CD8-positive, alpha-beta memory T cell (primary cell): ENCODE results near the gene SH2B3. TPM values are rescaled to one million over a fixed set of nuclear protein-coding genes. Genes with fewer than 3 reads are reported as not detected.
"Not testable (repeated sequence)": the region's sequence is repeated elsewhere in the genome, so short reads cannot be mapped to it uniquely, and the experiment has no call there.

Source experiments
- CTCF ChIA-PET: fragments of 350-600 bp; sonication (Branson Sonifier 250); formaldehyde crosslinking; loops from one replicate; lab custom pipeline; 2021; ENCODE audit warnings: antibody characterized with exemption; lab: Charles Lee
- POLR2A ChIA-PET: fragments of 350-600 bp; sonication (Branson Sonifier 250); formaldehyde crosslinking; loops from one replicate; lab custom pipeline; 2021; ENCODE audit warnings: antibody characterized with exemption; lab: Charles Lee
- DNase-seq, 5 donors: peaks; one replicate each; pipeline versions ENCODE4 v3.0.0 to v3.0.0-alpha.2; 2020 to 2022; ENCODE audit warnings: mixed read lengths in 1 of 5
- H3K27ac ChIP-seq: one replicate; pipeline ENCODE4 v1.7.0; 2013; ENCODE audit warnings: low read depth, mild to moderate bottlenecking, low read length, moderate library complexity
- H3K27me3 ChIP-seq: 2 replicates; pipeline ENCODE4 v1.7.0; 2013; ENCODE audit warnings: low read length, mild to moderate bottlenecking; ENCODE audit not compliant: insufficient read depth, poor library complexity, severe bottlenecking
- H3K36me3 ChIP-seq: 2 replicates; pipeline ENCODE4 v1.7.0; 2013; ENCODE audit warnings: mild to moderate bottlenecking, low read length, moderate library complexity; ENCODE audit not compliant: insufficient read depth
- H3K4me1 ChIP-seq: 2 replicates; pipeline ENCODE4 v1.7.0; 2013; ENCODE audit warnings: mild to moderate bottlenecking, low read length, moderate library complexity; ENCODE audit not compliant: insufficient read depth
- H3K4me3 ChIP-seq: 2 replicates; pipeline ENCODE4 v1.7.0; 2013; ENCODE audit warnings: mild to moderate bottlenecking, low read length
- H3K9me3 ChIP-seq: 2 replicates; pipeline ENCODE4 v1.7.0; 2013; ENCODE audit warnings: mild to moderate bottlenecking, low read length
- H3K27ac Mint-ChIP-seq, 8 donors: one replicate each; pipeline ENCODE4 v1.8.0; 2020 to 2021; ENCODE audit warnings: mixed read lengths in 8 of 8, mild to moderate bottlenecking in 6 of 8, inconsistent platforms in 3 of 8, moderate library complexity in 3 of 8
- H3K27me3 Mint-ChIP-seq, 2 donors: one replicate each; pipeline ENCODE4 v1.8.0; 2020 to 2021; ENCODE audit warnings: mixed read lengths in 2 of 2, mild to moderate bottlenecking in 1 of 2, moderate library complexity in 1 of 2
- H3K36me3 Mint-ChIP-seq, 3 donors: one replicate each; pipeline ENCODE4 v1.8.0; 2020 to 2021; ENCODE audit warnings: mixed read lengths in 3 of 3, inconsistent platforms in 1 of 3, mild to moderate bottlenecking in 1 of 3
- H3K4me1 Mint-ChIP-seq, 3 donors: one replicate each; pipeline ENCODE4 v1.8.0; 2020 to 2021; ENCODE audit warnings: mixed read lengths in 3 of 3, inconsistent platforms in 1 of 3, mild to moderate bottlenecking in 1 of 3
- H3K4me3 Mint-ChIP-seq, 7 donors: one replicate each; pipeline ENCODE4 v1.8.0; 2020 to 2021; ENCODE audit warnings: mixed read lengths in 7 of 7, mild to moderate bottlenecking in 6 of 7, moderate library complexity in 4 of 7, inconsistent platforms in 2 of 7
- H3K9me3 Mint-ChIP-seq, 5 donors: one replicate each; pipeline ENCODE4 v1.8.0; 2020 to 2022; ENCODE audit warnings: mixed read lengths in 5 of 5, mild to moderate bottlenecking in 3 of 5, moderate library complexity in 2 of 5, inconsistent platforms in 1 of 5
- polyA plus RNA-seq: library from polyadenylated mRNA; unstranded; fragments of 300-500 nt; fragmentation: Illumina TruSeq; gene quantifications from one replicate; pipeline ENCODE4 v1.2.3, GENCODE V29; 2021
- total RNA-seq, 2 experiments: library from RNA; stranded (reverse); gene quantifications; one replicate each; pipeline ENCODE4 v1.2.3, GENCODE V29; 2021

Gene SH2B3
- total and polyA plus RNA-seq, 3 experiments from 2014 or later: 11.1 to 48.9 (median 46.8) TPM

- no peak overlapping the region for H3K4me3 Mint-ChIP-seq
- Histone ChIP-seq H3K4me3 (no peak overlapping the region), H3K27ac (no peak overlapping the region), H3K36me3 (peaks cover 25% of the 10 kb centered on the region), H3K27me3 (no peaks in the 10 kb centered on the region), H3K4me1 (peaks cover 10% of the 10 kb centered on the region), H3K9me3 (no peaks in the 10 kb centered on the region)
- CTCF ChIA-PET: interaction anchor here (12.6 to 31.7 kb wide), 2 partner anchors 16 to 52 kb away, joined by 218 to 1032 read pairs; partner anchors contain the start of gene SH2B3
- H3K4me1 Mint-ChIP-seq: peaks cover 32 to 33% (median 33%) of the 10 kb centered on the region in 3 donors
- H3K36me3 Mint-ChIP-seq: peaks cover 0 to 65% (median 11%) of the 10 kb centered on the region in 3 donors
- no peaks in the 10 kb centered on the region for H3K27me3 Mint-ChIP-seq
- no peak for DNase-seq
- H3K27ac Mint-ChIP-seq: peak overlapping the region; percentile 10 to 92 (median 78)
- POLR2A ChIA-PET: interaction anchor here (0.7 kb wide), 1 partner anchor 73 kb away, joined by 3 read pairs; no protein-coding TSS in a partner anchor
- H3K9me3 Mint-ChIP-seq: no peaks in the 10 kb centered on the region
These were observed 49.2 kb downstream of the SH2B3 start for GRCh38 chr12:111454716-111455447.

DNA sequence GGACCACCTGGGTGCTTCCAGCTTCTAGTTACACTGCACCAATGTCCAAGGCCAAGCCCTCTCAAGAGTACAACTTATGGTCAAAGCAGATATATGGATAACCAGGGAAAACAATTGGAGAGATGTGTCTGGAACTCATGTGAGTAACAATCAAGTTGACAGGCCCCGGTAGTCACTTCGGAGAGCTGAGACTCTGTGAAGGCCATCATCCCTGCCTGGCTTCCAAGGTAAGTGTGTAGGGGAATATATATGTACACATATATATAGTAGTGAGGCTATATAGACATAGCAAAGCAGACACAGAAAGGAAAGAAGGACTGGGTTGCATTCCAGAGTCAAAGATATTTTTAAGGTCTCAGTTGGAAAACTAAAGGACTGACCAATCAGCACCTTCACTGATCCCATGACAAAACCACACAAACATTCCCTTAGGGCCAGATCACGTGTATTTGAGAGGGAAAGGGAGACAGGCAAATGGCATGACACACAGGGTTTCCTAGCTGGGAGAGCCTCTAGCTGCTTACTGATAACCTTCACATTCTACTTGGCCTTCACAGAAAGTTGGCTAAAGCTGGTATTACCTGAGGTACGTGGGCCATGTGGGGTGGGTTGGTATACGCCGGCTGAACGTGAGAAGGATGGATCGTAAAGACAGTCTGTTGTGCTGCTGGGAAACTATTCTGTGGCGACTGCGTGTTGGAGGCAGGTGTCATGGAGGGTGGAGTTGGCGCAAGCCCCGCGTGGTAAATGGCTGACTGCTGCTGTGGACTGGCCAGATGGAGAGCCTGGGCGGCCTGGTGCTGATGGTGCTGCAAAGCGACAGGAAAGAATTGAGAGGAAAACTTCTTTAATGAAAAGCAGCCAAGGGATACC lies 50.0 kb downstream of the SH2B3 start:
- Mint-ChIP-seq H3K36me3 (peaks cover 0 to 60% (median 11%) of the 10 kb centered on the region in 3 donors), H3K27ac (peak overlapping the region in 7 of 8 donors; percentile 34 to 88 (median 78)), H3K27me3 (no peaks in the 10 kb centered on the region), H3K9me3 (no peaks in the 10 kb centered on the region), H3K4me1 (peaks cover 26 to 29% (median 27%) of the 10 kb centered on the region in 3 donors), H3K4me3 (no peak overlapping the region)
- Histone ChIP-seq H3K9me3 (no peaks in the 10 kb centered on the region), H3K27me3 (no peaks in the 10 kb centered on the region), H3K4me1 (peaks cover 6% of the 10 kb centered on the region), H3K27ac (no peak overlapping the region), H3K4me3 (no peak overlapping the region), H3K36me3 (peaks cover 19% of the 10 kb centered on the region)
- ChIA-PET CTCF (interaction anchor here (0.9 to 31.7 kb wide), 4 partner anchors 17 to 53 kb away, joined by 3 to 1032 read pairs (median 110); partner anchors contain the start of gene SH2B3), POLR2A (no interaction called here)
- no peak for DNase-seq

- no peak for DNase-seq
- Mint-ChIP-seq H3K4me1 (peaks cover 14 to 16% (median 15%) of the 10 kb centered on the region in 3 donors), H3K27ac (peak overlapping the region in 3 of 8 donors; percentile 32 to 63 (median 32)), H3K9me3 (no peaks in the 10 kb centered on the region), H3K27me3 (no peaks in the 10 kb centered on the region), H3K4me3 (no peak overlapping the region), H3K36me3 (peaks cover 0 to 50% (median 5%) of the 10 kb centered on the region in 3 donors)
- Histone ChIP-seq H3K36me3 (peaks cover 15% of the 10 kb centered on the region), H3K27me3 (no peaks in the 10 kb centered on the region), H3K4me3 (no peak overlapping the region), H3K4me1 (no peaks in the 10 kb centered on the region), H3K27ac (no peak overlapping the region), H3K9me3 (no peaks in the 10 kb centered on the region)
- ChIA-PET POLR2A (no interaction called here), CTCF (interaction anchor here (0.9 to 31.7 kb wide), 3 partner anchors 20 to 54 kb away, joined by 3 to 1032 read pairs (median 3); partner anchors contain the start of gene SH2B3)
These were observed 51.3 kb downstream of the SH2B3 start for GRCh38 chr12:111457071-111457470.

GRCh38 chr12:111457577-111457976 lies 51.9 kb downstream of the SH2B3 start:
- Mint-ChIP-seq H3K27ac (peak overlapping the region in 1 of 8 donors; percentile 32), H3K9me3 (no peaks in the 10 kb centered on the region), H3K4me1 (peaks cover 14 to 20% (median 15%) of the 10 kb centered on the region in 3 donors), H3K36me3 (peaks cover 0 to 51% (median 5%) of the 10 kb centered on the region in 3 donors), H3K27me3 (no peaks in the 10 kb centered on the region), H3K4me3 (no peak overlapping the region)
- no peak for DNase-seq
- H3K4me3 ChIP-seq: no peak overlapping the region
- no peak overlapping the region for H3K27ac ChIP-seq
- POLR2A ChIA-PET: no interaction called here
- H3K36me3 ChIP-seq: peaks cover 15% of the 10 kb centered on the region
- no peaks in the 10 kb centered on the region for H3K4me1 ChIP-seq
- H3K27me3 ChIP-seq: no peaks in the 10 kb centered on the region
- CTCF ChIA-PET: interaction anchor here (31.7 kb wide), 1 partner anchor 55 kb away, joined by 1032 read pairs; the partner anchor contains the start of gene SH2B3
- H3K9me3 ChIP-seq: no peaks in the 10 kb centered on the region

- peaks cover 0 to 48% (median 4%) of the 10 kb centered on the region in 3 donors for H3K36me3 Mint-ChIP-seq
- H3K27ac ChIP-seq: no peak overlapping the region
- no peak for DNase-seq
- POLR2A ChIA-PET: no interaction called here
- H3K36me3 ChIP-seq: peaks cover 15% of the 10 kb centered on the region
- H3K27me3 ChIP-seq: no peaks in the 10 kb centered on the region
- no peaks in the 10 kb centered on the region for H3K9me3 ChIP-seq
- no peaks in the 10 kb centered on the region for H3K27me3 Mint-ChIP-seq
- no peak overlapping the region for H3K4me3 ChIP-seq
- peak overlapping the region in 2 of 8 donors; percentile 0 to 22 for H3K27ac Mint-ChIP-seq
- peaks cover 14 to 20% (median 15%) of the 10 kb centered on the region in 3 donors for H3K4me1 Mint-ChIP-seq
- H3K4me3 Mint-ChIP-seq: no peak overlapping the region
- no peaks in the 10 kb centered on the region for H3K4me1 ChIP-seq
- CTCF ChIA-PET: interaction anchor here (31.7 kb wide), 1 partner anchor 56 kb away, joined by 1032 read pairs; the partner anchor contains the start of gene SH2B3
- no peaks in the 10 kb centered on the region for H3K9me3 Mint-ChIP-seq
These were observed 52.9 kb downstream of the SH2B3 start for GRCh38 chr12:111458546-111459172.

GRCh38 chr12:111460111-111460510 lies 54.4 kb downstream of the SH2B3 start:
- DNase-seq, H3K27ac ChIP-seq, H3K27me3 ChIP-seq, H3K27me3 Mint-ChIP-seq, H3K9me3 ChIP-seq, H3K9me3 Mint-ChIP-seq, H3K4me1 ChIP-seq, H3K4me3 Mint-ChIP-seq, POLR2A ChIA-PET, H3K4me3 ChIP-seq: not testable (repeated sequence)
- CTCF ChIA-PET: interaction anchor here (2.5 to 31.7 kb wide), 2 partner anchors 8 to 57 kb away, joined by 13 to 1032 read pairs; partner anchors contain the start of gene SH2B3
- peaks cover 15% of the 10 kb centered on the region for H3K36me3 ChIP-seq
- Mint-ChIP-seq H3K27ac (peak overlapping the region in 1 of 8 donors; percentile 60), H3K4me1 (peaks cover 10 to 15% (median 10%) of the 10 kb centered on the region in 3 donors), H3K36me3 (peaks cover 0 to 40% (median 0%) of the 10 kb centered on the region in 3 donors)

GRCh38 chr12:111462210-111462769 lies 56.6 kb downstream of the SH2B3 start:
- no peak for DNase-seq
- peak overlapping the region in 1 of 8 donors; percentile 34 for H3K27ac Mint-ChIP-seq
- H3K36me3 Mint-ChIP-seq: peaks cover 0 to 27% (median 2%) of the 10 kb centered on the region in 3 donors
- Histone ChIP-seq H3K9me3 (no peaks in the 10 kb centered on the region), H3K4me3 (no peak overlapping the region), H3K36me3 (peaks cover 8% of the 10 kb centered on the region), H3K27me3 (no peaks in the 10 kb centered on the region), H3K27ac (no peak overlapping the region), H3K4me1 (no peaks in the 10 kb centered on the region)
- H3K27me3 Mint-ChIP-seq: no peaks in the 10 kb centered on the region
- ChIA-PET CTCF (interaction anchor here (2.5 to 31.7 kb wide), 2 partner anchors 10 to 59 kb away, joined by 13 to 1032 read pairs; partner anchors contain the start of gene SH2B3), POLR2A (no interaction called here)
- H3K4me3 Mint-ChIP-seq: no peak overlapping the region
- no peaks in the 10 kb centered on the region for H3K9me3 Mint-ChIP-seq
- peaks cover 0 to 4% (median 0%) of the 10 kb centered on the region in 3 donors for H3K4me1 Mint-ChIP-seq
